Smooth muscle cell (in vitro differentiated cells): ENCODE data around the gene PLBD2. TPM values are rescaled to one million over a fixed set of nuclear protein-coding genes. Genes with fewer than 3 reads are reported as not detected.
A peak's percentile ranks its signal among the peaks of the same experiment; 100 is the strongest.

Experiments
- DNase-seq: peaks from one replicate; lab custom pipeline; 2025; ENCODE audit not compliant: unreplicated experiment; lab: John Stamatoyannopoulos, UW
- H2AFZ ChIP-seq: fragments of 200-600 bp; sonication (generic); 2 replicates; pipeline ENCODE4 v1.6.0; 2016; ENCODE audit warnings: antibody characterized with exemption, low read depth, mild to moderate bottlenecking
- H3F3A ChIP-seq: fragments of 200-600 bp; sonication (generic); 2 replicates; pipeline ENCODE4 v1.6.0; 2017; ENCODE audit warnings: antibody characterized with exemption, low read depth
- H3K27ac ChIP-seq: fragments of 200-600 bp; sonication (generic); 2 replicates; pipeline ENCODE4 v1.5.1; 2016; ENCODE audit warnings: low read depth, mild to moderate bottlenecking
- H3K27me3 ChIP-seq: fragments of 200-600 bp; sonication (generic); 2 replicates; pipeline ENCODE4 v1.6.1; 2016; ENCODE audit warnings: low read depth, mild to moderate bottlenecking
- H3K36me3 ChIP-seq: fragments of 200-600 bp; sonication (generic); 2 replicates; pipeline ENCODE4 v1.5.1; 2016; ENCODE audit warnings: low read depth
- H3K4me1 ChIP-seq: fragments of 200-600 bp; sonication (generic); 2 replicates; pipeline ENCODE4 v1.5.1; 2016; ENCODE audit warnings: low read depth
- H3K4me2 ChIP-seq: fragments of 200-600 bp; sonication (generic); 2 replicates; pipeline ENCODE4 v1.6.0; 2016; ENCODE audit warnings: mild to moderate bottlenecking
- H3K4me3 ChIP-seq: fragments of 200-600 bp; sonication (generic); 2 replicates; pipeline ENCODE4 v1.5.1; 2016; ENCODE audit warnings: mild to moderate bottlenecking
- H3K79me2 ChIP-seq: fragments of 200-600 bp; sonication (generic); 2 replicates; pipeline ENCODE4 v1.6.0; 2016; ENCODE audit warnings: low read depth, mild to moderate bottlenecking
- H3K9ac ChIP-seq: fragments of 200-600 bp; sonication (generic); 2 replicates; pipeline ENCODE4 v1.6.0; 2016; ENCODE audit warnings: low read depth
- H3K9me3 ChIP-seq: fragments of 200-600 bp; sonication (generic); replicated peaks from 2 replicates; pipeline ENCODE4 v1.5.1; 2016; ENCODE audit warnings: low read depth
- H4K20me1 ChIP-seq: fragments of 200-600 bp; sonication (generic); 2 replicates; pipeline ENCODE4 v1.6.0; 2016; ENCODE audit warnings: low read depth
- WGBS: methylation state at CpG from one replicate; pipeline ENCODE4 v1.1.7; 2016; ENCODE audit warnings: low lambda C conversion rate; 5-methylcytosine and 5-hydroxymethylcytosine counted together
- polyA plus RNA-seq: library from polyadenylated mRNA; unstranded; fragments of >200 nt; fragmentation: Nextera tagmentation; extraction: Ambion mirVana; gene quantifications from 2 replicates; pipeline ENCODE4 v1.2.1, GENCODE V29; 2016
- total RNA-seq: library from RNA; depleted of rRNA; stranded (reverse); fragments of >200 nt; gene quantifications from 2 replicates; pipeline ENCODE4 v1.2.3, GENCODE V29; 2014
- TF ChIP-seq, protein P1 (sequence below): fragments of 200-600 bp; sonication (generic); IDR thresholded peaks from 2 replicates; pipeline ENCODE4 v1.5.1; 2017; ENCODE audit warnings: borderline replicate concordance, mild to moderate bottlenecking, antibody characterized with exemption; ENCODE audit not compliant: insufficient read depth, poor library complexity, severe bottlenecking

The PLBD2 gene
- total and polyA plus RNA-seq, 2 experiments from 2014 or later = 19.6 to 32.9 TPM

DNA sequence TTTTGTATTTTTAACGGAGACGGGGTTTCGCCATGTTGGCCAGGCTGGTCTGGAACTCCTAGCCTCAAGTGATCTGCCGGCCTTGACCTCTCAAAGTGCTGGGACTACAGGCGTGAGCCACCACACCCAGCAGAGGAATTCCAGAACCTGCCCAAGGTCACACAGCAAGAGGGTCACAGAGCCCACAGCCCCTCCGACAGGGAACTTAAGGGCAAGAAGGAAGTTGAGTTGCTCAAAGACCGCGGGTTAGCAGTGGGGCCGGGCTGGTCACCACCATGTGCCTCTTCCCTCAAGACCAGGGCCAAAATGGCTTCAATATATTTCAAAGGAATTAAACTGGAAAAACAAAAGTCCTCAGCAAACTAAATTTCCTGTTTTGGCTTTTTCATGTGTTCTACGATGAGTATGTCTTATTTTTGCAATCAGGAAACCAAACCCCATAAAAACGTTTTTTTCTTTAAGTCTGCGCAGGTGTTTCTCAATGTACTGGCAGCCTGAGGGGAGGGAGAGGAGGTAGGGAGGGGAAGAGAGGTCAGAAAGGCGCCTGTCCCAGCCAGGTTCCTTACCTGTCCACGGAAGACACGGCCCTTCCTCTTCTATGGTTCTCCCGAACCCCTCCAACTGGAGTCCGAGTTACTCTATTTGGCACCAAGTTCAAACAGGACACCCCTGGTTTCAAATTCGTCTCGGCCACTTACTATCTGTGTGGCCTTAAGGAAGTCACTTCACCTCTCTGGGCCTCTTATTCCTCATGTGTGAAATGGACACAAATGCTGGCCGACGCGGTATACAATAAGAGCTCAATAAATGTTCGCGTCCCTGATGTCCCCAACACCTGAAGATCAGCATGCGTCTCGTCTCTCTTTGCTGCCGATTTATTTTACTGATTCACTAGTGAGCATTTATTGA is 24.3 kb upstream of the PLBD2 start:
- Histone ChIP-seq H3K27ac (no peak overlapping the region), H3K4me3 (peak overlapping the region; percentile 77), H2AFZ (peak overlapping the region; percentile 80), H3K4me1 (no peaks in the 10 kb centered on the region), H3K4me2 (peak overlapping the region; percentile 91), H3K9me3 (no peaks in the 10 kb centered on the region), H4K20me1 (no peaks in the 10 kb centered on the region), H3K9ac (peak overlapping the region; percentile 59), H3K79me2 (no peaks in the 10 kb centered on the region), H3K27me3 (no peaks in the 10 kb centered on the region), H3F3A (no peaks in the 10 kb centered on the region), H3K36me3 (no peaks in the 10 kb centered on the region)
- DNase-seq = no peak
- 44% methylated on average over 27 of the region's 27 CpGs for WGBS
- TF ChIP-seq, protein P1, sequence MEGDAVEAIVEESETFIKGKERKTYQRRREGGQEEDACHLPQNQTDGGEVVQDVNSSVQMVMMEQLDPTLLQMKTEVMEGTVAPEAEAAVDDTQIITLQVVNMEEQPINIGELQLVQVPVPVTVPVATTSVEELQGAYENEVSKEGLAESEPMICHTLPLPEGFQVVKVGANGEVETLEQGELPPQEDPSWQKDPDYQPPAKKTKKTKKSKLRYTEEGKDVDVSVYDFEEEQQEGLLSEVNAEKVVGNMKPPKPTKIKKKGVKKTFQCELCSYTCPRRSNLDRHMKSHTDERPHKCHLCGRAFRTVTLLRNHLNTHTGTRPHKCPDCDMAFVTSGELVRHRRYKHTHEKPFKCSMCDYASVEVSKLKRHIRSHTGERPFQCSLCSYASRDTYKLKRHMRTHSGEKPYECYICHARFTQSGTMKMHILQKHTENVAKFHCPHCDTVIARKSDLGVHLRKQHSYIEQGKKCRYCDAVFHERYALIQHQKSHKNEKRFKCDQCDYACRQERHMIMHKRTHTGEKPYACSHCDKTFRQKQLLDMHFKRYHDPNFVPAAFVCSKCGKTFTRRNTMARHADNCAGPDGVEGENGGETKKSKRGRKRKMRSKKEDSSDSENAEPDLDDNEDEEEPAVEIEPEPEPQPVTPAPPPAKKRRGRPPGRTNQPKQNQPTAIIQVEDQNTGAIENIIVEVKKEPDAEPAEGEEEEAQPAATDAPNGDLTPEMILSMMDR = no peak

DNA sequence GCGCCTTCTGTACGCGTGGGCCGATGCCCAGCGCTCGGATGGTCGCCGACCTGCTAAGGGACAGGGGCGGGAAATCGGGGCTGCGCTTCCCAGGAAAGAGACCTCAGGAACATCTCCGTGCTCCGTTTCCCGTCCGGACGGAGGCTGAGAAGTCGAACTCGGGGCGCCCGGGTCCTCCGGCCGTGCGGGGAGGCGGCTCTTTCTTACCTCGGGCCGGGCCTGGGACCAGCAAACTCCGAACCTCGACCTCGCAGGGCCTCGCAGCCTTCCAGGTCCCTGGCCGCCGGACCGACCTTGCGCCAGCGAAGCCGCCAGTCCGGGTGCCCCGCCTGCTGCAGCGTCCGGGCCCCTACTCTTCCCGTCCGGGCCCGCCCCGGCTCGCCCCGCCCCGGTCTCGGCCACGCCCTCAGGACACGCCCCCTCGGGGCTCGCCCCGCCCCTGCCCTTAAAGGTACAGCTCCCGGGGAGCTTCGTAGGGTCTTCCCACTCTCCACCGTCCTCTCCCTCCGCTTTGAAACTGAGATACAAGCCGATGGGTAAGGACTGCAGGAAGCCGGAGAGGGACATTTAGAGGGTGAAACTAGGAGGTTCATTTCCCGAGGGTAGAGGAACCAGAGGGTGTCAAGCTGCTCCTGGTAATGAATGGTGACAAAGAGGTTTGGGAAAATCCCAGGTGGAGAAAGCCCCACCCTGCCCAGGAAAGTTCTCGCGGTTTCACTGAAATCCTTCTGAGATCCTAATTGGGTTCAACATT is 23.4 kb upstream of the PLBD2 start, which contains the start of gene SLC8B1:
Gene SLC8B1 (minus strand): TSS at position 324 of the 754 bp plus-strand sequence. CDS start 2,231 bp downstream, outside the sequence.
- peak within 1 kb of the TSS; percentile 77 for H3K4me3 ChIP-seq
- DNase-seq = peak; percentile 69

DNA sequence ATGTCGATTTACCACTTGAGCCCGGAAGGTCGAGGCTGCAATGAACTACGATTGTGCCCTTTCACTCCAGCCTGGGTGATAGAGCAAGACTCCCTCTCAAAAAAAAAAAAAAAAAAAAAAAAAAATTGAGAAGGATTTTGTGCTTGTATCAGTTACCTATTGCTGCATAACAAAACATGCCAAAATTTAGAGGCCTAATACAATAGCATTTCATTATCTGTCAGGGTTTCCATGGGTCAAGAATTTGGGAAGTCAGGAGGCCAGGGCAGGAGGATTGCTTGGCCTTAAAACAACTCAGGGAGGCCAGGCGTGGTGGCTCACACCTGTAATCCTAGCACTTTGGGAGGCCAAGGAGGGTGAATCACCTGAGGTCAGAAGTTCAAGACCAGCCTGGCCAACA is 18.8 kb upstream of the PLBD2 start:
- H3K4me3 ChIP-seq = no peak overlapping the region
- no peak overlapping the region for H3K4me2 ChIP-seq
- H3F3A ChIP-seq = no peaks in the 10 kb centered on the region
- H3K9me3 ChIP-seq = no peaks in the 10 kb centered on the region
- H3K36me3 ChIP-seq = no peaks in the 10 kb centered on the region
- 94% methylated on average over 5 of the region's 5 CpGs for WGBS
- no peaks in the 10 kb centered on the region for H3K79me2 ChIP-seq
- H3K27me3 ChIP-seq = no peaks in the 10 kb centered on the region
- no peak overlapping the region for H3K9ac ChIP-seq
- no peak for DNase-seq
- no peak overlapping the region for H3K27ac ChIP-seq
- no peak overlapping the region for H2AFZ ChIP-seq
- no peaks in the 10 kb centered on the region for H3K4me1 ChIP-seq
- H4K20me1 ChIP-seq = no peaks in the 10 kb centered on the region
- TF ChIP-seq, protein P1 = no peak

More for the DNA sequence above, 23.4 kb upstream of the PLBD2 start, which contains the start of gene SLC8B1:
- Histone ChIP-seq H3K27me3 (no peaks in the 10 kb centered on the region), H3K4me1 (no peaks in the 10 kb centered on the region), H3K9ac (peak within 1 kb of the TSS; percentile 59), H3F3A (no peaks in the 10 kb centered on the region), H3K79me2 (no peaks in the 10 kb centered on the region), H3K36me3 (no peaks in the 10 kb centered on the region), H4K20me1 (no peaks in the 10 kb centered on the region), H2AFZ (peak within 1 kb of the TSS; percentile 80), H3K27ac (no peak within 1 kb of the TSS), H3K4me2 (peak within 1 kb of the TSS; percentile 91), H3K9me3 (no peaks in the 10 kb centered on the region)
- TF ChIP-seq, protein P1 = no peak
- WGBS = 2% methylated on average over 59 of the region's 62 CpGs
